GM23338 (cell line): ENCODE results near the gene KHDC3L. TPM values are rescaled to one million over a fixed set of nuclear protein-coding genes. Genes with fewer than 3 reads are reported as not detected.

Experiments used
- ATAC-seq: fragments of 200-7000 bp; cut with Tn5 transposase; 3 replicates; pipeline ENCODE4 v1.9.1; 2020
- DNase-seq: peaks from one replicate; pipeline ENCODE4 v3.0.0-alpha.2; 2015; ENCODE audit warnings: low spot score
- H2AFZ ChIP-seq: fragments of 200-600 bp; sonication (generic); 2 replicates; pipeline ENCODE4 v1.8.0; 2016; ENCODE audit warnings: antibody characterized with exemption, mild to moderate bottlenecking, moderate library complexity
- H3F3A ChIP-seq: fragments of 200-600 bp; sonication (generic); replicated peaks from 2 replicates; pipeline ENCODE4 v1.8.0; 2017; ENCODE audit warnings: antibody characterized with exemption, mixed run types, low read depth
- H3K27ac ChIP-seq: fragments of 200-600 bp; sonication (generic); 2 replicates; pipeline ENCODE4 v1.6.1; 2016; ENCODE audit warnings: low read depth
- H3K27me3 ChIP-seq: fragments of 200-600 bp; sonication (generic); 2 replicates; pipeline ENCODE4 v1.8.0; 2016; ENCODE audit warnings: mild to moderate bottlenecking, mixed run types, moderate library complexity; ENCODE audit not compliant: insufficient read depth
- H3K36me3 ChIP-seq: fragments of 200-600 bp; sonication (generic); 2 replicates; pipeline ENCODE4 v1.8.0; 2016; ENCODE audit warnings: mild to moderate bottlenecking; ENCODE audit not compliant: insufficient read depth
- H3K4me1 ChIP-seq: fragments of 200-600 bp; sonication (generic); 2 replicates; pipeline ENCODE4 v1.8.0; 2016; ENCODE audit warnings: mild to moderate bottlenecking, moderate library complexity; ENCODE audit not compliant: insufficient read depth
- H3K4me2 ChIP-seq: fragments of 200-600 bp; sonication (generic); 2 replicates; pipeline ENCODE4 v1.7.1; 2017; ENCODE audit warnings: mixed run types
- H3K4me3 ChIP-seq: fragments of 200-600 bp; sonication (generic); 2 replicates; pipeline ENCODE4 v1.6.1; 2016; ENCODE audit warnings: mixed run types
- H3K79me2 ChIP-seq: fragments of 200-600 bp; sonication (generic); replicated peaks from 2 replicates; pipeline ENCODE4 v1.8.0; 2017; ENCODE audit warnings: mild to moderate bottlenecking; ENCODE audit not compliant: insufficient read depth
- H3K9me2 ChIP-seq: fragments of 200-600 bp; sonication (generic); 2 replicates; pipeline ENCODE4 v1.8.0; 2017; ENCODE audit not compliant: insufficient read depth
- H4K20me1 ChIP-seq: fragments of 200-600 bp; sonication (generic); replicated peaks from 2 replicates; pipeline ENCODE4 v1.8.0; 2017; ENCODE audit warnings: mild to moderate bottlenecking; ENCODE audit not compliant: insufficient read depth
- H3K27ac Mint-ChIP-seq: 2 replicates; pipeline ENCODE4 v1.8.0; 2020; ENCODE audit warnings: inconsistent platforms, mild to moderate bottlenecking, moderate library complexity, mixed read lengths
- H3K27me3 Mint-ChIP-seq: 3 replicates; pipeline ENCODE4 v1.8.0; 2022; ENCODE audit warnings: low read depth, mild to moderate bottlenecking, moderate library complexity, mixed read lengths, inconsistent platforms; ENCODE audit not compliant: insufficient read depth, poor library complexity
- H3K36me3 Mint-ChIP-seq: 3 replicates; pipeline ENCODE4 v1.8.0; 2021; ENCODE audit warnings: low read depth, mild to moderate bottlenecking, inconsistent platforms, moderate library complexity, mixed read lengths
- H3K4me1 Mint-ChIP-seq: 3 replicates; pipeline ENCODE4 v1.8.0; 2020; ENCODE audit warnings: mild to moderate bottlenecking, inconsistent platforms, mixed read lengths
- H3K4me3 Mint-ChIP-seq: 3 replicates; pipeline ENCODE4 v1.8.0; 2021; ENCODE audit warnings: moderate library complexity, mild to moderate bottlenecking, inconsistent platforms, mixed read lengths
- H3K9me3 Mint-ChIP-seq: 3 replicates; pipeline ENCODE4 v1.8.0; 2020; ENCODE audit warnings: moderate library complexity, mild to moderate bottlenecking, inconsistent platforms, mixed read lengths
- CREB1 ChIP-seq: fragments of 250-450 bp; sonication (Bioruptor Pico); IDR thresholded peaks from 2 replicates; pipeline ENCODE4 v1.5.0; 2020; ENCODE audit warnings: low read depth, mild to moderate bottlenecking, moderate library complexity
- EZH2 ChIP-seq: fragments of 200-600 bp; sonication (generic); IDR thresholded peaks from one replicate; pipeline ENCODE4 v1.8.0; 2017; ENCODE audit warnings: antibody characterized with exemption, mild to moderate bottlenecking, low read depth; ENCODE audit not compliant: unreplicated experiment
- EZH2phosphoT487 ChIP-seq: fragments of 200-600 bp; sonication (generic); IDR thresholded peaks from one replicate; pipeline ENCODE4 v1.8.1; 2018; ENCODE audit warnings: antibody characterized with exemption; ENCODE audit not compliant: unreplicated experiment
- JUNB ChIP-seq: IDR thresholded peaks from one replicate; pipeline ENCODE4 v1.6.1; 2016; ENCODE audit warnings: antibody characterized with exemption; ENCODE audit not compliant: unreplicated experiment
- NANOG ChIP-seq: IDR thresholded peaks from 2 replicates; pipeline ENCODE4 v1.6.1; 2016; ENCODE audit warnings: antibody characterized with exemption, borderline replicate concordance
- POLR2AphosphoS5 ChIP-seq: IDR thresholded peaks from 2 replicates; pipeline ENCODE4 v1.6.1; 2016; ENCODE audit warnings: antibody characterized with exemption, low read depth
- STAT1 ChIP-seq: IDR thresholded peaks from one replicate; pipeline ENCODE4 v1.6.1; 2016; ENCODE audit warnings: antibody characterized with exemption; ENCODE audit not compliant: unreplicated experiment
- ZNF114 ChIP-seq: fragments of 250-450 bp; sonication (Bioruptor Pico); IDR thresholded peaks from 2 replicates; pipeline ENCODE4 v1.5.0; 2020; ENCODE audit warnings: mild to moderate bottlenecking, moderate library complexity
- ZNF331 ChIP-seq: fragments of 250-450 bp; sonication (Bioruptor Pico); IDR thresholded peaks from 2 replicates; pipeline ENCODE4 v1.5.0; 2020; ENCODE audit warnings: low read depth, mild to moderate bottlenecking, moderate library complexity
- polyA plus RNA-seq: library from polyadenylated mRNA; unstranded; fragments of >200 nt; fragmentation: Nextera tagmentation; extraction: Ambion mirVana; gene quantifications from 2 replicates; pipeline ENCODE4 v1.2.1, GENCODE V29; 2016
- total RNA-seq: library from RNA; depleted of rRNA; stranded (reverse); fragments of >200 nt; shearing (Covaris generic); gene quantifications from 2 replicates; pipeline ENCODE4 v1.2.3, GENCODE V29; 2014
- TF ChIP-seq, protein P1 (sequence below): IDR thresholded peaks from 2 replicates; pipeline ENCODE4 v1.6.1; 2016; ENCODE audit warnings: antibody characterized with exemption
- TF ChIP-seq, protein P2 (sequence below), 2 experiments: fragments of 200-600 bp in 1 of 2; sonication (generic) in 1 of 2; conservative IDR thresholded peaks; 2 replicates each; pipeline versions ENCODE4 v1.5.1 to v1.6.1; 2016 to 2017; ENCODE audit warnings: antibody characterized with exemption in 2 of 2, low read depth in 2 of 2, mild to moderate bottlenecking in 2 of 2, moderate library complexity in 1 of 2
- TF ChIP-seq, protein P3 (sequence below): IDR thresholded peaks from one replicate; pipeline ENCODE4 v1.6.1; 2018; ENCODE audit warnings: antibody characterized with exemption; ENCODE audit not compliant: unreplicated experiment
- TF ChIP-seq, protein P4 (sequence below): fragments of 250-450 bp; sonication (Bioruptor Pico); IDR thresholded peaks from 2 replicates; pipeline ENCODE4 v1.5.0; 2020; ENCODE audit warnings: mild to moderate bottlenecking, moderate library complexity

Gene KHDC3L
- total and polyA plus RNA-seq, 2 experiments from 2014 or later = not detected

DNA sequence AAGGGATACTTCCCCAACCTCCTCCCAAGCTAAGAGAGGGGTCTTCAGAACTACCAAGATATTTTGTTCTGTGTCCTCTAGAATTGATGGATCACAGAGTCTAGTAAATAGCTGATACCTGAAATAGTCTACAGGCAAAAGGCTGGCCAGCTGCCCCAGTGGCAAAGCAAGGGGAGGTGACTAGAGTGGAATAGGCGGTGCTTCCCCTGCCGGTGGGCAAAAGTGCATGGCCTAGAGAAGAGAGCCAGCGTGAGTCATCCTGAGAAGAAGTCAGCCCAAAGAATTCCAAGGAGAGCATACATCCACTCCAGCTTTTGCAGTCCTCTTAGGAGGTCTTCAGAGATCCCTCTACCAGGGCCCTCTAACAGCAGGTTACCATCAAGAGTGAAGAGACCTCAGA lies 23.1 kb upstream of the KHDC3L start:
- peak; percentile 68 for ATAC-seq
- TF ChIP-seq NANOG (no peak), ZNF114 (CRISPR knock-in tag) (no peak), EZH2 (no peak), POLR2AphosphoS5 (no peak), CREB1 (no peak), STAT1 (no peak), ZNF331 (CRISPR knock-in tag) (no peak), JUNB (no peak), EZH2phosphoT487 (no peak)
- TF ChIP-seq, protein P1, sequence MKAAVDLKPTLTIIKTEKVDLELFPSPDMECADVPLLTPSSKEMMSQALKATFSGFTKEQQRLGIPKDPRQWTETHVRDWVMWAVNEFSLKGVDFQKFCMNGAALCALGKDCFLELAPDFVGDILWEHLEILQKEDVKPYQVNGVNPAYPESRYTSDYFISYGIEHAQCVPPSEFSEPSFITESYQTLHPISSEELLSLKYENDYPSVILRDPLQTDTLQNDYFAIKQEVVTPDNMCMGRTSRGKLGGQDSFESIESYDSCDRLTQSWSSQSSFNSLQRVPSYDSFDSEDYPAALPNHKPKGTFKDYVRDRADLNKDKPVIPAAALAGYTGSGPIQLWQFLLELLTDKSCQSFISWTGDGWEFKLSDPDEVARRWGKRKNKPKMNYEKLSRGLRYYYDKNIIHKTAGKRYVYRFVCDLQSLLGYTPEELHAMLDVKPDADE = no peak
- TF ChIP-seq, protein P2, sequence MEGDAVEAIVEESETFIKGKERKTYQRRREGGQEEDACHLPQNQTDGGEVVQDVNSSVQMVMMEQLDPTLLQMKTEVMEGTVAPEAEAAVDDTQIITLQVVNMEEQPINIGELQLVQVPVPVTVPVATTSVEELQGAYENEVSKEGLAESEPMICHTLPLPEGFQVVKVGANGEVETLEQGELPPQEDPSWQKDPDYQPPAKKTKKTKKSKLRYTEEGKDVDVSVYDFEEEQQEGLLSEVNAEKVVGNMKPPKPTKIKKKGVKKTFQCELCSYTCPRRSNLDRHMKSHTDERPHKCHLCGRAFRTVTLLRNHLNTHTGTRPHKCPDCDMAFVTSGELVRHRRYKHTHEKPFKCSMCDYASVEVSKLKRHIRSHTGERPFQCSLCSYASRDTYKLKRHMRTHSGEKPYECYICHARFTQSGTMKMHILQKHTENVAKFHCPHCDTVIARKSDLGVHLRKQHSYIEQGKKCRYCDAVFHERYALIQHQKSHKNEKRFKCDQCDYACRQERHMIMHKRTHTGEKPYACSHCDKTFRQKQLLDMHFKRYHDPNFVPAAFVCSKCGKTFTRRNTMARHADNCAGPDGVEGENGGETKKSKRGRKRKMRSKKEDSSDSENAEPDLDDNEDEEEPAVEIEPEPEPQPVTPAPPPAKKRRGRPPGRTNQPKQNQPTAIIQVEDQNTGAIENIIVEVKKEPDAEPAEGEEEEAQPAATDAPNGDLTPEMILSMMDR (conservative IDR thresholded peaks at IDR 0.05; ENCODE audit: low read depth in 2 of 2) = no peak
- TF ChIP-seq, protein P3, sequence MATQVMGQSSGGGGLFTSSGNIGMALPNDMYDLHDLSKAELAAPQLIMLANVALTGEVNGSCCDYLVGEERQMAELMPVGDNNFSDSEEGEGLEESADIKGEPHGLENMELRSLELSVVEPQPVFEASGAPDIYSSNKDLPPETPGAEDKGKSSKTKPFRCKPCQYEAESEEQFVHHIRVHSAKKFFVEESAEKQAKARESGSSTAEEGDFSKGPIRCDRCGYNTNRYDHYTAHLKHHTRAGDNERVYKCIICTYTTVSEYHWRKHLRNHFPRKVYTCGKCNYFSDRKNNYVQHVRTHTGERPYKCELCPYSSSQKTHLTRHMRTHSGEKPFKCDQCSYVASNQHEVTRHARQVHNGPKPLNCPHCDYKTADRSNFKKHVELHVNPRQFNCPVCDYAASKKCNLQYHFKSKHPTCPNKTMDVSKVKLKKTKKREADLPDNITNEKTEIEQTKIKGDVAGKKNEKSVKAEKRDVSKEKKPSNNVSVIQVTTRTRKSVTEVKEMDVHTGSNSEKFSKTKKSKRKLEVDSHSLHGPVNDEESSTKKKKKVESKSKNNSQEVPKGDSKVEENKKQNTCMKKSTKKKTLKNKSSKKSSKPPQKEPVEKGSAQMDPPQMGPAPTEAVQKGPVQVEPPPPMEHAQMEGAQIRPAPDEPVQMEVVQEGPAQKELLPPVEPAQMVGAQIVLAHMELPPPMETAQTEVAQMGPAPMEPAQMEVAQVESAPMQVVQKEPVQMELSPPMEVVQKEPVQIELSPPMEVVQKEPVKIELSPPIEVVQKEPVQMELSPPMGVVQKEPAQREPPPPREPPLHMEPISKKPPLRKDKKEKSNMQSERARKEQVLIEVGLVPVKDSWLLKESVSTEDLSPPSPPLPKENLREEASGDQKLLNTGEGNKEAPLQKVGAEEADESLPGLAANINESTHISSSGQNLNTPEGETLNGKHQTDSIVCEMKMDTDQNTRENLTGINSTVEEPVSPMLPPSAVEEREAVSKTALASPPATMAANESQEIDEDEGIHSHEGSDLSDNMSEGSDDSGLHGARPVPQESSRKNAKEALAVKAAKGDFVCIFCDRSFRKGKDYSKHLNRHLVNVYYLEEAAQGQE = no peak
- TF ChIP-seq, protein P4, sequence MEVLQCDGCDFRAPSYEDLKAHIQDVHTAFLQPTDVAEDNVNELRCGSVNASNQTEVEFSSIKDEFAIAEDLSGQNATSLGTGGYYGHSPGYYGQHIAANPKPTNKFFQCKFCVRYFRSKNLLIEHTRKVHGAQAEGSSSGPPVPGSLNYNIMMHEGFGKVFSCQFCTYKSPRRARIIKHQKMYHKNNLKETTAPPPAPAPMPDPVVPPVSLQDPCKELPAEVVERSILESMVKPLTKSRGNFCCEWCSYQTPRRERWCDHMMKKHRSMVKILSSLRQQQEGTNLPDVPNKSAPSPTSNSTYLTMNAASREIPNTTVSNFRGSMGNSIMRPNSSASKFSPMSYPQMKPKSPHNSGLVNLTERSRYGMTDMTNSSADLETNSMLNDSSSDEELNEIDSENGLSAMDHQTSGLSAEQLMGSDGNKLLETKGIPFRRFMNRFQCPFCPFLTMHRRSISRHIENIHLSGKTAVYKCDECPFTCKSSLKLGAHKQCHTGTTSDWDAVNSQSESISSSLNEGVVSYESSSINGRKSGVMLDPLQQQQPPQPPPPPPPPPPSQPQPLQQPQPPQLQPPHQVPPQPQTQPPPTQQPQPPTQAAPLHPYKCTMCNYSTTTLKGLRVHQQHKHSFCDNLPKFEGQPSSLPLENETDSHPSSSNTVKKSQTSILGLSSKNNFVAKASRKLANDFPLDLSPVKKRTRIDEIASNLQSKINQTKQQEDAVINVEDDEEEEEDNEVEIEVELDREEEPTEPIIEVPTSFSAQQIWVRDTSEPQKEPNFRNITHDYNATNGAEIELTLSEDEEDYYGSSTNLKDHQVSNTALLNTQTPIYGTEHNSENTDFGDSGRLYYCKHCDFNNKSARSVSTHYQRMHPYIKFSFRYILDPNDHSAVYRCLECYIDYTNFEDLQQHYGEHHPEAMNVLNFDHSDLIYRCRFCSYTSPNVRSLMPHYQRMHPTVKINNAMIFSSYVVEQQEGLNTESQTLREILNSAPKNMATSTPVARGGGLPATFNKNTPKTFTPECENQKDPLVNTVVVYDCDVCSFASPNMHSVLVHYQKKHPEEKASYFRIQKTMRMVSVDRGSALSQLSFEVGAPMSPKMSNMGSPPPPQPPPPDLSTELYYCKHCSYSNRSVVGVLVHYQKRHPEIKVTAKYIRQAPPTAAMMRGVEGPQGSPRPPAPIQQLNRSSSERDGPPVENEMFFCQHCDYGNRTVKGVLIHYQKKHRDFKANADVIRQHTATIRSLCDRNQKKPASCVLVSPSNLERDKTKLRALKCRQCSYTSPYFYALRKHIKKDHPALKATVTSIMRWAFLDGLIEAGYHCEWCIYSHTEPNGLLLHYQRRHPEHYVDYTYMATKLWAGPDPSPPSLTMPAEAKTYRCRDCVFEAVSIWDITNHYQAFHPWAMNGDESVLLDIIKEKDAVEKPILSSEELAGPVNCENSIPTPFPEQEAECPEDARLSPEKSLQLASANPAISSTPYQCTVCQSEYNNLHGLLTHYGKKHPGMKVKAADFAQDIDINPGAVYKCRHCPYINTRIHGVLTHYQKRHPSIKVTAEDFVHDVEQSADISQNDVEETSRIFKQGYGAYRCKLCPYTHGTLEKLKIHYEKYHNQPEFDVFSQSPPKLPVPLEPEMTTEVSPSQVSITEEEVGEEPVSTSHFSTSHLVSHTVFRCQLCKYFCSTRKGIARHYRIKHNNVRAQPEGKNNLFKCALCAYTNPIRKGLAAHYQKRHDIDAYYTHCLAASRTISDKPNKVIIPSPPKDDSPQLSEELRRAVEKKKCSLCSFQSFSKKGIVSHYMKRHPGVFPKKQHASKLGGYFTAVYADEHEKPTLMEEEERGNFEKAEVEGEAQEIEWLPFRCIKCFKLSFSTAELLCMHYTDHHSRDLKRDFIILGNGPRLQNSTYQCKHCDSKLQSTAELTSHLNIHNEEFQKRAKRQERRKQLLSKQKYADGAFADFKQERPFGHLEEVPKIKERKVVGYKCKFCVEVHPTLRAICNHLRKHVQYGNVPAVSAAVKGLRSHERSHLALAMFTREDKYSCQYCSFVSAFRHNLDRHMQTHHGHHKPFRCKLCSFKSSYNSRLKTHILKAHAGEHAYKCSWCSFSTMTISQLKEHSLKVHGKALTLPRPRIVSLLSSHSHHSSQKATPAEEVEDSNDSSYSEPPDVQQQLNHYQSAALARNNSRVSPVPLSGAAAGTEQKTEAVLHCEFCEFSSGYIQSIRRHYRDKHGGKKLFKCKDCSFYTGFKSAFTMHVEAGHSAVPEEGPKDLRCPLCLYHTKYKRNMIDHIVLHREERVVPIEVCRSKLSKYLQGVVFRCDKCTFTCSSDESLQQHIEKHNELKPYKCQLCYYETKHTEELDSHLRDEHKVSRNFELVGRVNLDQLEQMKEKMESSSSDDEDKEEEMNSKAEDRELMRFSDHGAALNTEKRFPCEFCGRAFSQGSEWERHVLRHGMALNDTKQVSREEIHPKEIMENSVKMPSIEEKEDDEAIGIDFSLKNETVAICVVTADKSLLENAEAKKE (CRISPR knock-in tag) = no peak

More for the DNA sequence above, 23.1 kb upstream of the KHDC3L start:
- Histone ChIP-seq H3K27me3 (no peaks in the 10 kb centered on the region), H3K9me2 (no peaks in the 10 kb centered on the region), H3K36me3 (no peaks in the 10 kb centered on the region), H3K4me1 (0 out of 2 replicates have a peak, but pooled peaks cover 4% of the 10 kb centered on the region), H3K4me3 (no peak overlapping the region), H3K79me2 (no peaks in the 10 kb centered on the region), H4K20me1 (no peaks in the 10 kb centered on the region), H3K4me2 (no peak overlapping the region), H3K27ac (no peak overlapping the region), H2AFZ (peak overlapping the region; percentile 79), H3F3A (no peaks in the 10 kb centered on the region)
- H3K36me3 Mint-ChIP-seq = no peaks in the 10 kb centered on the region
- peaks cover 1% of the 10 kb centered on the region for H3K27me3 Mint-ChIP-seq
- no peaks in the 10 kb centered on the region for H3K9me3 Mint-ChIP-seq
- H3K4me3 Mint-ChIP-seq = no peak overlapping the region
- DNase-seq = no peak
- peaks cover 7% of the 10 kb centered on the region; the same call in 1 of the 3 replicates for H3K4me1 Mint-ChIP-seq
- no peak overlapping the region for H3K27ac Mint-ChIP-seq
